Activated naive CD4-positive, alpha-beta T cell treated with anti-CD3 and anti-CD28 coated beads, Interleukin-2, amount 10 ng/mL, durations not matched to agents 7 days and 5 days (primary cell): ENCODE results near the gene EIF3I.

ENCODE experiments used
- CTCF ChIA-PET: fragments of 350-600 bp; sonication (Branson Sonifier 250); formaldehyde crosslinking; loops from one replicate; lab custom pipeline; 2021; ENCODE audit warnings: antibody characterized with exemption; lab: Charles Lee
- DNase-seq: peaks from one replicate; pipeline ENCODE4 v3.0.0-alpha.2; 2020
- H3K27ac Mint-ChIP-seq: one replicate; pipeline ENCODE4 v1.8.0; 2021; ENCODE audit warnings: mild to moderate bottlenecking, moderate library complexity, mixed read lengths
- H3K27me3 Mint-ChIP-seq: one replicate; pipeline ENCODE4 v1.8.0; 2021; ENCODE audit warnings: mild to moderate bottlenecking, mixed read lengths
- H3K36me3 Mint-ChIP-seq: one replicate; pipeline ENCODE4 v1.8.0; 2021; ENCODE audit warnings: mixed read lengths
- H3K4me1 Mint-ChIP-seq: one replicate; pipeline ENCODE4 v1.8.0; 2021; ENCODE audit warnings: mixed read lengths
- H3K4me3 Mint-ChIP-seq: one replicate; pipeline ENCODE4 v1.8.0; 2021; ENCODE audit warnings: mild to moderate bottlenecking, moderate library complexity, mixed read lengths
- H3K9me3 Mint-ChIP-seq: one replicate; pipeline ENCODE4 v1.8.0; 2021; ENCODE audit warnings: mixed read lengths

The EIF3I gene

DNA sequence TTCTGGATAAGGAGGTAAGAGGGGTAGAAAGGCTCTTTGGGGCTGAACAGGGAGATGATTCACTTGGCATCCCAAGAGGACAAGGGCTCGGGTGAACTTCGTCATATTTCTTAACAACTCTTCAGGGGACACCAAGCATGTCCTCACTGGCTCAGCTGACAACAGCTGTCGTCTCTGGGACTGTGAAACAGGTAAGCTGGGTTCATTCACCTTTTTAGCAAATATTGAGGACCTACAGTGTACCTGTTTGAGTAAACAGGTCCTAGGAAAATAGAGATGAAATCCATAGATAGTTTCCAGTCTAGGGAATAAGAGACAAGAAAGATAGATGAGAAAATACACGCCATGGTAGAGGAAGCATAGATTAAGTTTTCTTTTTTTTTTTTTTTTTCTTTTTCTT is 2.1 kb downstream of the EIF3I start:
- peaks cover 55% of the 10 kb centered on the region for H3K4me1 Mint-ChIP-seq
- CTCF ChIA-PET = interaction anchor here (1.2 to 2.7 kb wide), 2 partner anchors 25 to 176 kb away, joined by 3 to 19 read pairs; no protein-coding TSS in a partner anchor
- peak overlapping the region; percentile 42 for H3K4me3 Mint-ChIP-seq
- H3K27me3 Mint-ChIP-seq = no peaks in the 10 kb centered on the region
- DNase-seq = no peak
- H3K9me3 Mint-ChIP-seq = no peaks in the 10 kb centered on the region
- H3K36me3 Mint-ChIP-seq = peaks cover 41% of the 10 kb centered on the region
- H3K27ac Mint-ChIP-seq = peak overlapping the region; percentile 16

DNA sequence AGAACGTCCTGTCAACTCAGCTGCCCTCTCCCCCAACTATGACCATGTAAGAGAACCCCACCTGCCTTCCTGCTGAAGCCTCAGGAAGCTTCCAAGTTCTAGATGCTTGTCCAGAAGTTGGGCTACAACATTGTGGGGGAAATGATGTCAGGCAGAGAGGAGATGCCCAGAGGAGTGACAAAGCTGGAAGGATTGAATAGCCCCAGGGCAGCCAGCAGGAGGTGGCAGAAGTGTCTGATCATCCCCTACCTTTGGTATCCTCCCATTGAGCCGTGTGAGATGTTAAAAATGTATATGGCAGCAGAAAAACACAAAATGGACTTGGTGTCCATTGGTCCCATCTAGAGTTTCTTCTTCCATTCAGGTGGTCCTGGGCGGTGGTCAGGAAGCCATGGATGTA is 6.6 kb downstream of the EIF3I start:
- H3K4me1 Mint-ChIP-seq = peaks cover 20% of the 10 kb centered on the region
- CTCF ChIA-PET = interaction anchor here (0.8 to 4.3 kb wide), 4 partner anchors 12 to 147 kb away, joined by 3 to 20 read pairs (median 10); no protein-coding TSS in a partner anchor
- H3K27me3 Mint-ChIP-seq = no peaks in the 10 kb centered on the region
- no peaks in the 10 kb centered on the region for H3K9me3 Mint-ChIP-seq
- peaks cover 45% of the 10 kb centered on the region for H3K36me3 Mint-ChIP-seq
- H3K27ac Mint-ChIP-seq = no peak overlapping the region
- DNase-seq = no peak
- no peak overlapping the region for H3K4me3 Mint-ChIP-seq

DNA sequence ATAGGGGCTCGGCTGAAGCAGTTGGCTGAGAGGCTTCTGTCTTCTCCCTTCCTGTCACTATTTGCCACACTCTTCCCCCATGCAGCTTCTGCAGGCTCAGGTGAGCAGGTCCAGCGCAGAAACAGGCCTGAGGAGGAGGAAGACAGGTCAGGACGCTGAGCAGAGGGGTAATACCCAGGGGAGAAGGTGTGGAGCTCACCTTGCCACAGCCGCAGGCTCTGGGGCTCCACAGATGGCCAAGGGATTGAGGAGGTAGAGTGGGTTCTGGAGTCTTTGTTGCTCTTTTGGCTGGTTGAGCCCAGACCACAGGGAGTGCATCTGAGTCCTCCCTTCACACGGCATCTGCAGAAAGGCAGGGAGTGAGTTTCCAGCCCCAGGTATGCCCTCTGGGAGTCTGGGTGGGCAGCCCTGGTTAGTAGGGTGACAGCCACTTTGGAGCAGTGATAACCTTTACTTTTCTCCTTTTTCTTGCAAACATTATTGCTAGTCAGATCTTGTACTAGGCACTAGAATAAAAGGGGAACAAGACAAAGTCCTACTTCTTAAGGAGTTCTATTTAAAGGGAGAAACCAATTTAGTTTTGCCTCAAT is 9.7 kb downstream of the EIF3I start:
- Mint-ChIP-seq H3K4me3 (no peak overlapping the region), H3K4me1 (peaks cover 5% of the 10 kb centered on the region), H3K9me3 (no peaks in the 10 kb centered on the region), H3K27me3 (no peaks in the 10 kb centered on the region), H3K27ac (no peak overlapping the region), H3K36me3 (peaks cover 29% of the 10 kb centered on the region)
- DNase-seq = no peak
- CTCF ChIA-PET = interaction anchor here (1.4 kb wide), 1 partner anchor 16 kb away, joined by 4 read pairs; no protein-coding TSS in a partner anchor

DNA sequence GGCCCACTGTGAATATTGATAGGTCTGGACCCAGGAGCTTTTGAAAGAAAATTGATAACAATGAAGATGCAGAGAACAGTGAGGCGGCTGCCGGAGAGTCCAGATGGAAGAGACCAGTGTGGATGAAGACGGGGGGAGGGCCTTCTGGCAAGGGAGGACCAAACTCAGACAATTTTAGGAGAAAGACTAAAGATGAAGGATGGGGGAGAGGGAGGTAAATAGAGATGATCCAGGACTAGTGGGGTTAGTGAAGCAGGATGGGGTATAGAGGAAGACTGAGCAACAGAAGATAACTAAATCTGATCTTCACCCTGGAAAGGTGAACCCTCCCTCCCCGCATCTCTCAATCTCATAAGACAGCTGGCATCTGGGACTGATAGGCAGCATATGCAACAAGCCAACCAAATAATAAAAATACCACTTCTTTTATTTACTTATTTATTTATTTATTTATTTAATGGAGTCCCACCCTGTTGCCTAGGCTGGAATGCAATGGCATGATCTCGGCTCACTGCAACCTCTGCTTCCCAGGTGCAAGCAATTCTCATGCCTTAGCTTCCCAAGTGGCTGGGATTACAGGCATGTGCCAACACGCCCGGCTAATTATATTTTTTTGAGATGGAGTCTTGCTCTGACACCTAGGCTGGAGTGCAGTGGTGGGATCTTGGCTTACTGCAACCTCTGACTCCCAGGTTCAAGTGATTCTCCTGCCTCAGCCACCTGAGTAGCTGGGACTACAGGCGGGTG is 10.5 kb downstream of the EIF3I start:
- DNase-seq = no peak
- H3K36me3 Mint-ChIP-seq = peaks cover 24% of the 10 kb centered on the region
- no peaks in the 10 kb centered on the region for H3K27me3 Mint-ChIP-seq
- H3K4me1 Mint-ChIP-seq = peaks cover under 1% of the 10 kb centered on the region
- no peaks in the 10 kb centered on the region for H3K9me3 Mint-ChIP-seq
- no peak overlapping the region for H3K4me3 Mint-ChIP-seq
- H3K27ac Mint-ChIP-seq = no peak overlapping the region
- CTCF ChIA-PET = interaction anchor here (1.4 kb wide), 1 partner anchor 16 kb away, joined by 4 read pairs; no protein-coding TSS in a partner anchor

DNA sequence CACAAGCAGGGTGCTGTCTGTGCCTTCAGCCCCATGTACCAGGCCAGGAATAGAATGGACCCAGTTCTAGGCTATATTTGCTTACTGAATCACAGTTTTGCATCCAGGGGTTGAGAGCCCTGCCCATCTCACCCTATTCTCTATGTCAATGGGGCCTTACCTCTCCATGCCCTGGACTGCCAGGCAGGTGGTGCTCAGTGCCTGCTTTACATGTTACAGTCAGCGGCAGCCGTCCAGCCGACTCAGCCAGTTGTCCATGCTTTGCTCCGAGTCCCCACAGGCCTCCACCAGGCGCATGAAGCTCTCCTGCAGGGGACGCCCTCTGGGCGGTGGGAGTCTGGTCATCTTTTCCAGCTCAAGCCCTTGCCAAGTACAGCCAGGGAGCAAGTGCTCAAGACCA is 12.6 kb downstream of the EIF3I start:
- CTCF ChIA-PET = interaction anchor here (1.0 to 1.2 kb wide), 2 partner anchors 19 to 24 kb away, joined by 3 to 4 read pairs; no protein-coding TSS in a partner anchor
- Mint-ChIP-seq H3K27me3 (peaks cover 8% of the 10 kb centered on the region), H3K4me1 (peaks cover 4% of the 10 kb centered on the region)

DNA sequence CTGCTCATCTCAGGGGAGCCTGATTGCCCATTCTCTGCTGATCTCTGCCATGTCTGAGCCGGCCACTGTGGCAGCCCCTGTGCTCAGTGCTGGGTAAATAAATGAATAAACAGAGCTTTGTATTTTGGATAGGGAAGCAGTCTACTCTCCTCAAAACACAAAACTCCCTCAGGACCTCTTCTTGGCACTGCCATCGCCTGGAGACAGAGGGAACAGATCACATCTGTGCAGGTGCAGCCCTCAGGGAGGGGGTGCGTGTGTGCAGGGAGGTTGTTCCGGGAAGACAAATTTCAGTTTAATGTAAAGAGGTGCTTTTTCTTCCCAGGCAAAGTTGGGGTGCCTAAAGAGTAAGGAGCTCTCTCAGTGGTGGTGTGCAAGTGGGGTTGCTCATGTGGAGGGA is 17.1 kb downstream of the EIF3I start:
- DNase-seq = no peak
- CTCF ChIA-PET = interaction anchor here (0.6 to 6.9 kb wide), 5 partner anchors 10 to 111 kb away, joined by 3 to 49 read pairs (median 5); partner anchors contain the start of gene LCK
- no peak overlapping the region for H3K27ac Mint-ChIP-seq
- peaks cover 29% of the 10 kb centered on the region for H3K4me1 Mint-ChIP-seq
- peak overlapping the region; percentile 39 for H3K4me3 Mint-ChIP-seq
- peaks cover 20% of the 10 kb centered on the region for H3K27me3 Mint-ChIP-seq
- H3K9me3 Mint-ChIP-seq = no peaks in the 10 kb centered on the region
- no peaks in the 10 kb centered on the region for H3K36me3 Mint-ChIP-seq

More for the DNA sequence above, 12.6 kb downstream of the EIF3I start:
- Mint-ChIP-seq H3K9me3 (no peaks in the 10 kb centered on the region), H3K4me3 (no peak overlapping the region), H3K27ac (no peak overlapping the region), H3K36me3 (peaks cover 7% of the 10 kb centered on the region)
- DNase-seq = no peak

DNA sequence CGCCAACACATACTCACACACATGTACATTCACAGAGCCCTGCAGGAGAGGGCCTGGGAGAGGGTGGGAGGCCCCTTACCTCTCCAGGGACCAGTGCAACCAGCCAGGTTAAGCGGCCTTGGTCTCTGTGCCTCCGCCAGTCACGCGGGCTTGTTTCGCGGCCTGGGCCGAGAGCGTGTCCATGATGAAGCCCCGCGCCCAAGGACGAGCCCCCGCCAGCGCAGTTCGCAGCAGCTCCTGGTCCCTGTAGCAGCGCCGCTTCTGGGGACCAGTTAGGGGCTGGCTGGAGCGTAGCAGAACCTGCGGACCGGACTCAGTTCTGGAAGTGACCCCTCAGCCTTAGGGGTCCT is 17.6 kb downstream of the EIF3I start:
- Mint-ChIP-seq H3K4me1 (peaks cover 29% of the 10 kb centered on the region), H3K4me3 (peak overlapping the region; percentile 81), H3K27me3 (peaks cover 20% of the 10 kb centered on the region), H3K36me3 (no peaks in the 10 kb centered on the region), H3K9me3 (no peaks in the 10 kb centered on the region), H3K27ac (no peak overlapping the region)
- DNase-seq = no peak
- CTCF ChIA-PET = interaction anchor here (1.2 to 6.9 kb wide), 6 partner anchors 10 to 83 kb away, joined by 3 to 49 read pairs (median 8); partner anchors contain the start of gene LCK

DNA sequence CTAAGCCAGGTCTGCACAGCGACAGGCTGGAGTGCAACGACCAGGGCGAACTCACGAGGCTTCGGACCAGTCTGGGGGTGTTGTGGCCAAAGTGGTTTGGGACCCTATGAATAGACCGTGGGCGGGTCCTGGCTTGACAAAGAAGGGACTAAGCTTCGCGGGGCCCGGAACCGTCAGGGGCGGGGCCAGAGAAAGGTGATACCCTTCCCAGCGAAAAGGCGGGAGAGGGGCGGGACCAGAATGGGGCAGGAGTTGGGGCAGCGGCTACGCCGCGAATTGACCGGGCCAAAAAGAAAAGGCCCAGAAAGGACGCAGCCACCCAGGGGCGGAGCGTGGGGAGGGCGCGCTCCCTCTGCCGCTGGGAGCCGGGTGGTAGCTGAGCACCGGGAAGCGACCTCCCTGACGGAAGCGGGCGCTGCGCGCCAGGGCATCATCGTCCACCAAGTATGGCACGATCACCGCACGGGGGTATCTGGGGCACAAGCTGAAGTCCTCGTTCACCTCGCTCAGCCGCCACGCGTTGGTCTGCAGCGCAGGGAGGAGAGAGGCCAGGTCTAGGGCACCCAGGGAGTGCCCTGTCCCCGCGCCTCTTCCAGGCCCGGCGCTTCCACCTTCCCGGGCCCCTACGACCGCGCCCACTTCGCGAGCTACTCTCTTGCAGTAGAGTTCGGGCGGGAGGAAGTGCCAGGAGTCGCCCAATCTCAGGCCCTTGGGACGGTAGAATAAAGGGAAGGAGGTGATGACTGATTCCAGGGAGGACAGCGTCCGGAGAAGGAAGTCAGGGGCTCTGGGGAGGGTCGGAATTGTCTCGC is 18.1 kb downstream of the EIF3I start:
- CTCF ChIA-PET = interaction anchor here (0.7 to 6.9 kb wide), 13 partner anchors 9 to 82 kb away, joined by 3 to 49 read pairs (median 5); partner anchors contain the start of gene LCK
- peak; percentile 68 for DNase-seq
- Mint-ChIP-seq H3K27me3 (peaks cover 20% of the 10 kb centered on the region), H3K4me3 (peak overlapping the region; percentile 81), H3K36me3 (no peaks in the 10 kb centered on the region), H3K4me1 (peaks cover 32% of the 10 kb centered on the region), H3K27ac (peak overlapping the region; percentile 24), H3K9me3 (no peaks in the 10 kb centered on the region)

DNA sequence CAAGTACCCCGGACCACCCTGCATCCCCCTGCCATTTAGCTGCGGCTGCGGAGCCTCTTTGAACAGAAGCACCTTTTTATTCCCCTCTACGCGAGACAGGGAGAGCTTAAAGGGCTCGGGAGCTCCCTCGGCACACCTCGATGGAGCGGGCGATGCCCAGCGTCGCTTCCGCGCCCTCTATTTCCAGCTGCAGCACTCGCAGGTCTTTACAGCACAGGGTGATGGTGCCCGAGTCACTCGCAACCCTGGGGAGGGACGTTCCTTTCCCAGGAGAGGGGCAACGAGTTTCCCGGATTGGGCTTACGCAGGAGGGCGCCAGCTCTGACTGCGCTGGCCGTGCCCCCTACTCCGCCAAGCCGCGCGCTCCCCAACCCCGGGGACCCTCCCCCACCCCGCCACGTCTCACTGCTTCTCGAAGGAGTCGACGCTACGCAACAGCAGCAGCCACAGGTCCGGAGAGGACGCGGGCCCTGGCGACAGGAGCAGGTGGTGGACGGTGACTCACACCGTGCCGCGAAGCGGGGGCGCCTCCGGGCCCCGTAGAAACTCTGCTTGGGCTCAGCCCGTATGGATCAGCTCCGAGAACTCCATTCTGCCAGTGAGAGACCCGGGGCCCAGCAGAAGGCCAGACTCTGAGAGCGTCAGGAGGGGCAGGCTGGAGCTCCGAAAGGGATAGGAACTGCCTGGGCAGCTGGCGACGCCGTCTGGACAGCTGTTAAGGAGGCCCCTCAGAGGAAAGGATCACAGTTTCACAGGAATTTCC is 19.0 kb downstream of the EIF3I start:
- H3K4me1 Mint-ChIP-seq = peaks cover 39% of the 10 kb centered on the region
- no peaks in the 10 kb centered on the region for H3K36me3 Mint-ChIP-seq
- peak overlapping the region; percentile 24 for H3K27ac Mint-ChIP-seq
- H3K27me3 Mint-ChIP-seq = peaks cover 20% of the 10 kb centered on the region
- DNase-seq = peak; percentile 58
- no peaks in the 10 kb centered on the region for H3K9me3 Mint-ChIP-seq
- CTCF ChIA-PET = interaction anchor here (0.6 to 6.9 kb wide), 13 partner anchors 8 to 81 kb away, joined by 3 to 49 read pairs (median 5); partner anchors contain the start of gene LCK
- peak overlapping the region; percentile 81 for H3K4me3 Mint-ChIP-seq

DNA sequence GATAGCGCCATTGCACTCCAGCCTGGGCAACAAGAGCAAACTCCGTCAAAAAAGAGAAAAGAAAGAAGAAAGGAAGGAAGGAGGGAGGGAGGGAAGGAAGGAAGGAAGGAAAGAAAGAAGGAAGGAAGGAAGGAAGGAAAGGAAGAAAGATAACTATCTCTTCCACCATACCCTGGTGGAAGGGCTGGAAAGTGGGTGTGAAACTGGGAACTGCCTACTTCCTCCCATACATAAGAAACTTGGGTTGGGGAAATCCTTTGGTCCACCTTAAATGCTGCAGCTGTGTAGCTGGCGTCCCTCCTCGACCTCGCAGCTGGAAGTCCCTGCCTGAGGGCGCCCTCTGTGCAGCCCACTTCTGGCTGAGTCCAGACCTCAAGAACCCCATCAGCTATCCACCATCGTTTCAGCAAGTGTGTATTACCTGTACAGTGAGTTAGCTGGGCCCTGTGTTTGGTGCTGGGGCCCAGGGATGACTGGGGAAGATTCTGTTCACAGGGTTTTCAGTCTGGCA is 20.2 kb downstream of the EIF3I start:
- Mint-ChIP-seq H3K4me1 (peaks cover 51% of the 10 kb centered on the region), H3K9me3 (no peaks in the 10 kb centered on the region), H3K27ac (no peak overlapping the region), H3K36me3 (no peaks in the 10 kb centered on the region), H3K4me3 (no peak overlapping the region), H3K27me3 (peaks cover 20% of the 10 kb centered on the region)
- DNase-seq = no peak
- CTCF ChIA-PET = interaction anchor here (0.8 to 1.1 kb wide), 2 partner anchors 11 to 23 kb away, joined by 3 read pairs; no protein-coding TSS in a partner anchor

DNA sequence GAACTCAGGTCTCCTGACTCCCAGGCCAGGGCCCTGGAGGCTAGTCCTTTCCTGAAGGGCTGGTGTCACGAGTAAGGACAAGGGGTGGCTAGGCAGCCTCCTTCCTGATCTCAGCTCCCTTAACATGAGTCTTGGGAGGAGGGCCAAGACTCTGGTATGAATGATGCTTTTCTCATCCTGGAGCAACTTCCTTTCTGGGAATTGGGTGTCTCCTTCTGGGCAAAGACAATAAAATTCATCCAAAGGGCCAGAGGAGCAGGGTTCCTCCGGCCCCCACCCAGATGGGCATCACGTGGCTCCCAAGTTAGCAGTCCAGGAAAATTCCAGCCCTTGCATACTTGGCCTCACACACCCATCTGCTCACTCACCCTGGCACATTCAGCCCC is 24.7 kb downstream of the EIF3I start, which contains the start of gene FAM167B:
TSS of gene FAM167B (plus strand) at position 335 of the 386 bp plus-strand sequence. CDS start 200 bp downstream, outside the sequence.
- H3K4me3 Mint-ChIP-seq = peak within 1 kb of the TSS; percentile 67
- H3K36me3 Mint-ChIP-seq = peaks cover 8% of the 10 kb centered on the region
- DNase-seq = no peak
- no peaks in the 10 kb centered on the region for H3K9me3 Mint-ChIP-seq
- peaks cover 66% of the 10 kb centered on the region for H3K4me1 Mint-ChIP-seq
- peak within 1 kb of the TSS; percentile 96 for H3K27ac Mint-ChIP-seq
- no peaks in the 10 kb centered on the region for H3K27me3 Mint-ChIP-seq
- CTCF ChIA-PET = interaction anchor here (1.2 to 4.2 kb wide), 3 partner anchors 12 to 31 kb away, joined by 4 to 16 read pairs (median 7); no protein-coding TSS in a partner anchor

DNA sequence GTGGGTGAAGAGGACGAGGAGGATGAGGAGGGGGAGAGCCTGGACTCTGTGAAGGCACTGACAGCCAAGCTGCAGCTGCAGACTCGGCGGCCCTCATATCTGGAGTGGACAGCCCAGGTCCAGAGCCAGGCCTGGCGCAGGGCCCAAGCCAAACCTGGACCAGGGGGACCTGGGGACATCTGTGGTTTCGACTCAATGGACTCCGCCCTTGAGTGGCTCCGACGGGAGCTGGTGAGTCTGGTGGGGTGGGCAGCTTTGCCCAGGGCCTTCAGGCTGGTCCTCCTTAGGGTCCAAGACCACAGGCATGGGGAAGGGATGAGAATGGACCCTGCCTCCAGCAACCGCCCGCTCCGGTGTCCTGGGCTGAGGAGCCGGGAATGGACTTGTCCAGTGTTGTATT is 25.2 kb downstream of the EIF3I start:
- Mint-ChIP-seq H3K4me3 (peak overlapping the region; percentile 67), H3K4me1 (peaks cover 60% of the 10 kb centered on the region), H3K27me3 (no peaks in the 10 kb centered on the region), H3K36me3 (peaks cover 14% of the 10 kb centered on the region), H3K9me3 (no peaks in the 10 kb centered on the region), H3K27ac (peak overlapping the region; percentile 96)
- CTCF ChIA-PET = interaction anchor here (1.1 to 5.9 kb wide), 12 partner anchors 9 to 103 kb away, joined by 4 to 61 read pairs (median 9); partner anchors contain the start of genes EIF3I, HDAC1 and TMEM234
- DNase-seq = no peak
